ENCODE data around the gene SCN4A.

DNA sequence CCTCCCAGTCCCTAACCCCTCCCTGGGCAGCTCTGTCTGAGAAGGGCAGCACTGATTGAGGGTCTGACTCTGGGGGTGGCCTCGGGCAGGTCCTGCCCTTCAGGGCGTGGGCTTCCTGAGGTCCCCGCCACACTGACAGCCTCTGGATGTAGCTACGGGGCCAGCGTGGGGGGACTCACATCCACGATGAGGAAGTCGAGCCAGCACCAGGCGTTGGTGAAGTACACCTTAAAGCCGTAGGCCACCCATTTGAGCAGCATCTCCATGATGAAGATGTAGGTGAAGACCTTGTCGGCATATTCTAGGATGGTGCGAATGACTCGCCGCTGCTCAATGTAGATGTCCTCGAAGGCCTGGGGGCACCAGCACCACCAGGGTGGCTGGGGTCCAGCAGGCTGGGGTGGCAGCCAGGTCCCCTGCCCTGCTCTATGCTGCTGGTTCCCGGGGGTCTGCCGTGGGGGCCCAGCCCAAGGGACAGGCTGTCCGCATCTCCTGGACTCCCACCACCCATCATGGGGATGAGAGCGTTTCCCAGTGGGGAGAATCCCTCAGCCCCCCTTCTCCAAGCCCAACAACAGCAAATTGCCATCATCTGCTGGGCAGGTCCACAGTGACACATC is 24.9 kb downstream of the SCN4A start:
- TF ChIP-seq GATA2 (IDR thresholded peaks at IDR 0.05; ENCODE audit: low read depth, low read length) = no peak
- TF ChIP-seq GATA3 (IDR thresholded peaks at IDR 0.05; ENCODE audit: low read depth, low read length) = no peak

Measured in SH-SY5Y (cell line).